ENCODE measurements around the gene MRPS23.
"Not testable (repeated sequence)": the region's sequence is repeated elsewhere in the genome, so short reads cannot be mapped to it uniquely, and the experiment has no call there.

The MRPS23 gene

DNA sequence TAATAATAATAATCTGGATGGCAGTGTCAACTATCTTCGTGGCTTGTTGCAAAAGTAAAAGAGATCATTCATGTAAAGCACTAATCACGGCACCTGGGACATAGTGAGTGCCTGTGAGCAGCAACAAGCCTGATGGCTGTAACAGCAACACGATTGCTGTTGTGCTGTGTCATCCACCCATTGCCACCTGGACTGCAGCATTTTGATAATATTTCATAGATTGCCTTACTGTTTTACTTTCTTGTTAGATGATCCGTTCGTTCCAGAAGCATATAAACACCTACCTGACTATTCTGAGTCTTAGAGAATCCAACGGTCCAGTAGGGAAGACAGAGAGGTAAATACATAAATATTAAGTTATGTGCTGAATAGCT lies 3.1 kb upstream of the MRPS23 start:
- Histone ChIP-seq H3K36me3 (peaks cover 14% of the 10 kb centered on the region), H3K27me3 (ENCODE audit: insufficient read depth, low read depth, severe bottlenecking) (no peaks in the 10 kb centered on the region), H3K27ac (peak overlapping the region; percentile 76), H3K9me3 (ENCODE audit: severe bottlenecking) (no peaks in the 10 kb centered on the region), H3K4me3 (ENCODE audit: low read depth, low read length) (peak overlapping the region; percentile 16)
- no peak for DNase-seq
- TF ChIP-seq, protein P1, sequence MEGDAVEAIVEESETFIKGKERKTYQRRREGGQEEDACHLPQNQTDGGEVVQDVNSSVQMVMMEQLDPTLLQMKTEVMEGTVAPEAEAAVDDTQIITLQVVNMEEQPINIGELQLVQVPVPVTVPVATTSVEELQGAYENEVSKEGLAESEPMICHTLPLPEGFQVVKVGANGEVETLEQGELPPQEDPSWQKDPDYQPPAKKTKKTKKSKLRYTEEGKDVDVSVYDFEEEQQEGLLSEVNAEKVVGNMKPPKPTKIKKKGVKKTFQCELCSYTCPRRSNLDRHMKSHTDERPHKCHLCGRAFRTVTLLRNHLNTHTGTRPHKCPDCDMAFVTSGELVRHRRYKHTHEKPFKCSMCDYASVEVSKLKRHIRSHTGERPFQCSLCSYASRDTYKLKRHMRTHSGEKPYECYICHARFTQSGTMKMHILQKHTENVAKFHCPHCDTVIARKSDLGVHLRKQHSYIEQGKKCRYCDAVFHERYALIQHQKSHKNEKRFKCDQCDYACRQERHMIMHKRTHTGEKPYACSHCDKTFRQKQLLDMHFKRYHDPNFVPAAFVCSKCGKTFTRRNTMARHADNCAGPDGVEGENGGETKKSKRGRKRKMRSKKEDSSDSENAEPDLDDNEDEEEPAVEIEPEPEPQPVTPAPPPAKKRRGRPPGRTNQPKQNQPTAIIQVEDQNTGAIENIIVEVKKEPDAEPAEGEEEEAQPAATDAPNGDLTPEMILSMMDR (IDR thresholded peaks at IDR 0.05; ENCODE audit: low read depth, low read length), result no peak

DNA sequence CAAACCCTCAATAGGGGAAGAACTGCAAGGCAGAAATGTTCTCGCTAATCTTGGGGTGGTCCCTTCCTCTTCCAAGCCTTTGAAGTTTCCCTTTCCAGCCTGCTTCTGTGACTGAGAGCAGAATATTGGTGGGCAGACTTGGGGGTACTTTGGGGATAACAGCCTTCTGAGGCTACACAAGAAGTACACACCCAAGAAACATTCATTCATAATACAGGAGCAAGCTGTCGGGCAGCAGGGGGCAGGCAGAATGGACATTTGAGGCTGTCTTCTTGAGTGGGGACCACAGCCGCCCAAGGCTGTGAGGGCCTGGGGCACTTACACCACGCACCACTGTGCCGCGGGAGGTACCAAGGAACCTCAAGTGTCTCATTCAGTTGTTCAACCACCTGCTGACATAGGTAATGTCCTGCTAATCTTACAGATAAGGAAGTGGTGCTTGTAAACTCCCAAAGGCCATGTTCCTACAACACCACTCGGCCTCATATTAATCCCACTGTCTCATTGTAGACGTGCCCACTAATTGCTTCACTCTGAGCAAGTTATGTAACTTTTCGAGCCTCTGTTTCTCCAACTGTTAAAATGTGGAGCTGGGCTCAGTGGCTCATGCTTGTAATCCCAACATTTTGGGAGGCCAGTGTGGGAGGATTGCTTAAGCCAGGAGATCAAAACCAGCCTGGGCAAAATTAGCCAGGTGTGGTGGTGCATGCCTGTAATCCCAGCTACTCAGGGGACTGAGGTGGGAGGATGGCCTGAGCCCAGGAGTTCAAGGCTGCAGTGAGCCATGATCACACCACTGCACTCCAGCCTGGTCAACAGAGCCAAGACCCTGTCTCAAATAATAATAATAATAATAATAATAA lies 2.5 kb upstream of the MRPS23 start:
- peak; percentile 39 for DNase-seq
- Histone ChIP-seq H3K27me3 (ENCODE audit: insufficient read depth, low read depth, severe bottlenecking) (no peaks in the 10 kb centered on the region), H3K27ac (peak overlapping the region; percentile 76), H3K36me3 (peaks cover 17% of the 10 kb centered on the region), H3K4me3 (ENCODE audit: low read depth, low read length) (no peak overlapping the region), H3K9me3 (ENCODE audit: severe bottlenecking) (no peaks in the 10 kb centered on the region)
- TF ChIP-seq, protein P1 (IDR thresholded peaks at IDR 0.05; ENCODE audit: low read depth, low read length), result peak; percentile 18; the same call in 1 of the 2 replicates

DNA sequence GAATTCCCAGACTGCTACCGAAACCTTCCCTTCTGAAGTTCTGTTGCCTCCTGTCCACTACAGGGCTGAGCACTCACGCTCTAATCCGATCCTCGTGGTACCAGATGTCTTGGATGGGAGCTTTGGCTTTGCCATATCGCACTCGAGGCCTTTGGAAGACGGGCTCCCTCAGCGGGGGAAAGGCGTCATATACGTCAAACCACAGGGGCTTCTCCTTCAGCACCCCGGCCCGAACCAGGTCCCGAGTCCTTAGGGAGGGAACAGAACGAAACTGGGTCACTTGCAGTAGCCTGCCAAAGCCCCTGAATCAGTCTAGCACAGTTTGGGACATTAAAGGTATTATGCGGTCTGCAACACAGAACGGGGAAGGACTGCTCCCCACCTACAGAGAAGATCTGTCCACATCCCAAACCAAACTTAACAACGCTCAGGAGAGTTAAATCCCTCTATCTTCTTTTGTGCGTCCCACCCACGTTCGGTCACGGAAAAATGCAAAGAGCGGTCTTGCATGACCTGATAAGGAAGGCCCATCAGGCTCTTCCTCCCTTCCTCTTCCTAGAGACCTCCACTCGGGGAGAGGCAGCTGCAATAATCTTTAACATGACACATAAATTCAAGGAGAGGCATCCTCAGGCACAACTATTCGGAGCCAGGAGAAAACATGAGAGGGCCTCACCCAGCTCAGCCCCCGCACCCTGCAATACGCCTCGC lies 526 bp downstream of the MRPS23 start:
- peaks cover 35% of the 10 kb centered on the region for H3K36me3 ChIP-seq
- no peaks in the 10 kb centered on the region for H3K9me3 ChIP-seq (ENCODE audit: severe bottlenecking)
- peak overlapping the region; percentile 77 for H3K27ac ChIP-seq
- TF ChIP-seq, protein P1 (IDR thresholded peaks at IDR 0.05; ENCODE audit: low read depth, low read length), result no peak
- peak overlapping the region; percentile 84 for H3K4me3 ChIP-seq (ENCODE audit: low read depth, low read length)
- DNase-seq, result peak; percentile 78
- H3K27me3 ChIP-seq (ENCODE audit: insufficient read depth, low read depth, severe bottlenecking), result no peaks in the 10 kb centered on the region

DNA sequence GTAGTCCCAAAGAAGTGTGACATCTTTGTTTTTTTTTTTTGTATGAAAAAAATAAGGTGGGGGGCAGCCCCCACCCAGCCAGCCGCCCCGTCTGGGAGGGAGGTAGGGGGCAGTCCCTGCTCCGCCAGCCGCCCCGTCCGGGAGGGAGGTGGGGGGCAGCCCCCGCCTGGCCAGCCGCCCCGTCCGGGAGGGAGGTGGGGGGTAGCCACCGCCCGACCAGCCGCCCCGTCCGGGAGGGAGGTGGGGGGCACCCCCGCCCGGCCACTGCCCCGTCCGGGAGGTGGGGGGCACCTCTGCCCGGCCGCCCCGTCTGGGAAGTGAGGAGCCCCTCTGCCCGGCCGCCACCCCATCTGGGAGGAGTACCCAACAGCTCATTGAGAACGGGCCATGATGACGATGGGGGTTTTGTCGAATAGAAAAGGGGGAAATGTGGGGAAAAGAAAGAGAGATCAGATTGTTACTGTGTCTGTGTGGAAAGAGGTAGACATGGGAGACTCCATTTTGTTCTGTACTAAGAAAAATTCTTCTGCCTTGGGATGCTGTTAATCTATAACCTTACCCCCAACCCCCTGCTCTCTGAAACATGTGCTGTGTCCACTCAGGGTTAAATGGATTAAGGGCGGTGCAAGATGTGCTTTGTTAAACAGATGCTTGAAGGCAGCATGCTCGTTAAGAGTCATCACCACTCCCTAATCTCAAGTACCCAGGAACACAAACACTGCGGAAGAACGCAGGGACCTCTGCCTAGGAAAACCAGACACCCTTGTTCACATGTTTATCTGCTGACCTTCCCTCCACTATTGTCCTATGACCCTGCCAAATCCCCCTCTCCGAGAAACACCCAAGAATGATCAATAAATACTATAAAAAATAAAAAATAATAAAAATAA lies 3.5 kb downstream of the MRPS23 start:
- peak overlapping the region; percentile 61 for H3K27ac ChIP-seq
- peaks cover 42% of the 10 kb centered on the region for H3K36me3 ChIP-seq
- not testable (repeated sequence) for H3K9me3 ChIP-seq (ENCODE audit: severe bottlenecking); H3K27me3 ChIP-seq (ENCODE audit: insufficient read depth, low read depth, severe bottlenecking); H3K4me3 ChIP-seq (ENCODE audit: low read depth, low read length)
- peak; percentile 37 for DNase-seq

DNA sequence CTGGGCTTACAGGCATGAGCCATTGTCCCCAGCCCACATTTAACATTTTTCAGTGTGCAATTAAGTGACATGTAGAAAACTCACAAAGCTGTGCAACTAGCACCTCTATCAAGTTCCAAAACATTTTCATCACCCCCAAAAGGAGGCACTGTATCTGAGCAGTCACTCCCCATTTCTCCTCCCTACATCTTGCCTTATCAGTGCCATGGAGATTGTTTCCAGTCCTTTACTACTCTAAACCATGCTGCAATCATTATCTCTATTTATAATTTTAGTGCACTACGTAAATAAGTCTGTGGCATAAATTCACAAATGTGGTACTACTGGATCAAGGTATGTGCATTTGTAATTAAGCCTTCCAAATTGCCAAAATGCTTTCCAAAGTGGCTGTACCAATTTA lies 7.6 kb downstream of the MRPS23 start:
- H3K27ac ChIP-seq, result no peak overlapping the region
- H3K27me3 ChIP-seq (ENCODE audit: insufficient read depth, low read depth, severe bottlenecking), result no peaks in the 10 kb centered on the region
- TF ChIP-seq, protein P1 (IDR thresholded peaks at IDR 0.05; ENCODE audit: low read depth, low read length), result no peak
- H3K9me3 ChIP-seq (ENCODE audit: severe bottlenecking), result no peaks in the 10 kb centered on the region
- H3K4me3 ChIP-seq (ENCODE audit: low read depth, low read length), result no peak overlapping the region
- no peak for DNase-seq
- peaks cover 51% of the 10 kb centered on the region for H3K36me3 ChIP-seq

DNA sequence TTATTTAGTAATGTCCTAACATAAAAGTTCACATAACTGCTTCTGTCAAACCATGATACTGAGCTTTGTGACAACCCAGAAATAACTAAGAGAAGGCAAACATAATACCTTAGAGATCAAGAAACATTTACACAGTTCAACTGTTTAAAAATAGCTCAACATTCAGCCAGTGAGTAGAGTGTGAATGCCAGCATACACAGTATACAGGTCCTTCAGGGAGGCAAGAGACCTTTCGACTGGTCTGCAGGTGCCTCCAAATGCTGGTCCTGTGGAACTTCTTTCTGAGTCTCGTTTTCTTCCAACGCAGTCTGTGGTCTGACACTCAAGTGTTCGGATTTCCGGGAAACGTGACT lies 10.3 kb downstream of the MRPS23 start:
- Histone ChIP-seq H3K4me3 (ENCODE audit: low read depth, low read length) (no peak overlapping the region), H3K36me3 (peaks cover 38% of the 10 kb centered on the region), H3K27me3 (ENCODE audit: insufficient read depth, low read depth, severe bottlenecking) (no peaks in the 10 kb centered on the region), H3K27ac (no peak overlapping the region), H3K9me3 (ENCODE audit: severe bottlenecking) (no peaks in the 10 kb centered on the region)
- DNase-seq, result no peak
- TF ChIP-seq, protein P1 (IDR thresholded peaks at IDR 0.05; ENCODE audit: low read depth, low read length), result no peak
